MM.1S (cell line): ENCODE data around the gene PLA2G15.

Experiments
- CTCF ChIP-seq: fragments of 300-600 bp; sonication (generic); IDR thresholded peaks from 2 replicates; pipeline ENCODE4 v1.5.1; 2016; ENCODE audit warnings: antibody characterized with exemption, low read length, mixed read lengths
- EZH2 ChIP-seq: fragments of 300-600 bp; sonication (generic); optimal IDR thresholded peaks from 2 replicates; pipeline ENCODE3; 2017; ENCODE audit warnings: low read depth, mild to moderate bottlenecking, antibody characterized with exemption, low read length, mixed read lengths

GRCh38 chr16:68231384-68232136 lies 13.6 kb upstream of the PLA2G15 start:
- no peak for TF ChIP-seq EZH2
- no peak for TF ChIP-seq CTCF
